HEK293T (cell line): Measurements from ENCODE around the gene STX1A.

ENCODE experiments used
- ARNT ChIP-seq: fragments of 450-650 bp; IDR thresholded peaks from 2 replicates; pipeline ENCODE4 v1.6.1; 2017; ENCODE audit warnings: mild to moderate bottlenecking
- BHLHE40 ChIP-seq: fragments of 450-650 bp; IDR thresholded peaks from 2 replicates; pipeline ENCODE4 v1.6.1; 2016; ENCODE audit warnings: mild to moderate bottlenecking, moderate library complexity, borderline replicate concordance
- FOXA1 ChIP-seq: fragments of 450-650 bp; IDR thresholded peaks from 2 replicates; pipeline ENCODE4 v1.6.1; 2016; ENCODE audit warnings: mild to moderate bottlenecking
- FOXK2 ChIP-seq: fragments of 450-650 bp; IDR thresholded peaks from 2 replicates; pipeline ENCODE4 v1.6.1; 2016; ENCODE audit warnings: mild to moderate bottlenecking
- FOXM1 ChIP-seq: fragments of 450-650 bp; IDR thresholded peaks from 2 replicates; pipeline ENCODE4 v1.6.1; 2017; ENCODE audit warnings: mild to moderate bottlenecking, borderline replicate concordance
- L3MBTL2 ChIP-seq: fragments of 450-650 bp; conservative IDR thresholded peaks from 2 replicates; pipeline ENCODE4 v1.6.1; 2016; ENCODE audit warnings: mild to moderate bottlenecking
- LEF1 ChIP-seq: fragments of 450-650 bp; IDR thresholded peaks from 2 replicates; pipeline ENCODE4 v1.6.1; 2017; ENCODE audit warnings: mild to moderate bottlenecking, borderline replicate concordance
- SP1 ChIP-seq: fragments of 450-650 bp; IDR thresholded peaks from 2 replicates; pipeline ENCODE4 v1.6.1; 2017
- SUZ12 ChIP-seq: fragments of 450-650 bp; IDR thresholded peaks from 2 replicates; pipeline ENCODE4 v1.6.1; 2016; ENCODE audit warnings: mild to moderate bottlenecking
- TARDBP ChIP-seq: fragments of 450-650 bp; IDR thresholded peaks from 2 replicates; pipeline ENCODE4 v1.6.1; 2016
- ZNF384 ChIP-seq: fragments of 450-650 bp; IDR thresholded peaks from 2 replicates; pipeline ENCODE4 v1.6.1; 2016

DNA sequence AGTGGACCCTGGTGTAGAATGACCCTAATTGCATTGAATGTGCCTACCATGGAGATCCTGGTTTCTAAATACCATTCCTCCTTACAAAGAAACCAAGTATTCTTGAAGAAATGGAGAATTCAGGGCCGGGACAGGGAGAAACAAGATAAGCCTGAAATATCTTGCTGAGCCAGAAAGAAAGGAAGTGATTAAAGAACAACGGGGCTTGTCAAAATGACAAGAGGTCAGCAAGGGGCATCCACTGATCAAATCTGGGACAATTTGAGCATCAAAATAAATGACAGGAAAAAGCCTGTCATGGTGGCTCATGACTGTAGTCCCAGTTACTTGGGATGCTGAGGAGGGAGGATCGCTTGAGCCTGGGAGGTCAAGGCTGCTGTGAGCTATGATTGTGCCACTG is 11.0 kb upstream of the STX1A start:
- TF ChIP-seq FOXM1, result no peak
- TF ChIP-seq SP1, result no peak
- TF ChIP-seq BHLHE40, result no peak
- TF ChIP-seq ZNF384, result no peak
- TF ChIP-seq L3MBTL2, result no peak
- no peak for TF ChIP-seq FOXK2
- no peak for TF ChIP-seq ARNT
- TF ChIP-seq FOXA1, result no peak
- TF ChIP-seq SUZ12, result no peak
- no peak for TF ChIP-seq TARDBP
- no peak for TF ChIP-seq LEF1
